Measurements from ENCODE around the gene RPL3.

Gene RPL3

GRCh38 chr22:39297490-39298240, 21.8 kb downstream of the RPL3 start:
- DNase-seq, result peak; percentile 56

- DNase-seq, result peak; percentile 46
Observed at GRCh38 chr22:39296981-39297489, 22.4 kb downstream of the RPL3 start.

GRCh38 chr22:39296535-39296934, 22.9 kb downstream of the RPL3 start:
- no peak for DNase-seq

- DNase-seq, result no peak
Observed at GRCh38 chr22:39294571-39295468, 24.6 kb downstream of the RPL3 start.

GRCh38 chr22:39293766-39294368, 25.6 kb downstream of the RPL3 start:
- DNase-seq, result no peak

- DNase-seq, result peak; percentile 95
Observed at GRCh38 chr22:39292561-39293074, 26.8 kb downstream of the RPL3 start.

- no peak for DNase-seq
Observed at GRCh38 chr22:39292031-39292462, 27.4 kb downstream of the RPL3 start.

GRCh38 chr22:39291523-39291922, 27.9 kb downstream of the RPL3 start:
- no peak for DNase-seq

- no peak for DNase-seq
Observed at GRCh38 chr22:39290724-39291161, 28.7 kb downstream of the RPL3 start.

- no peak for DNase-seq
Observed at GRCh38 chr22:39289975-39290720, 29.3 kb downstream of the RPL3 start.

- DNase-seq, result no peak
Observed at GRCh38 chr22:39289533-39289932, 29.9 kb downstream of the RPL3 start.

- DNase-seq, result no peak
Observed at GRCh38 chr22:39288135-39288898, 31.1 kb downstream of the RPL3 start.

- DNase-seq, result peak; percentile 56
Observed at GRCh38 chr22:39287076-39287725, 32.2 kb downstream of the RPL3 start.

- DNase-seq, result no peak
Observed at GRCh38 chr22:39284983-39285382, 34.4 kb downstream of the RPL3 start.

GRCh38 chr22:39284142-39284980, 35.1 kb downstream of the RPL3 start:
- no peak for DNase-seq

- DNase-seq, result no peak
Observed at GRCh38 chr22:39283322-39284141, 35.9 kb downstream of the RPL3 start.

GRCh38 chr22:39282645-39283321, 36.6 kb downstream of the RPL3 start:
- DNase-seq, result no peak

- DNase-seq, result no peak
Observed at GRCh38 chr22:39281126-39281525, 38.3 kb downstream of the RPL3 start.
